GM12873 (cell line): ENCODE data around the gene BRD8.

Source experiments
- TF ChIP-seq, protein P1 (sequence below): IDR thresholded peaks from 2 replicates; pipeline ENCODE4 v1.5.1; 2012; ENCODE audit warnings: low read depth, mild to moderate bottlenecking, moderate library complexity, low read length, control low read depth; ENCODE audit not compliant: insufficient read depth; ENCODE audit errors: missing control alignments

The BRD8 gene

DNA sequence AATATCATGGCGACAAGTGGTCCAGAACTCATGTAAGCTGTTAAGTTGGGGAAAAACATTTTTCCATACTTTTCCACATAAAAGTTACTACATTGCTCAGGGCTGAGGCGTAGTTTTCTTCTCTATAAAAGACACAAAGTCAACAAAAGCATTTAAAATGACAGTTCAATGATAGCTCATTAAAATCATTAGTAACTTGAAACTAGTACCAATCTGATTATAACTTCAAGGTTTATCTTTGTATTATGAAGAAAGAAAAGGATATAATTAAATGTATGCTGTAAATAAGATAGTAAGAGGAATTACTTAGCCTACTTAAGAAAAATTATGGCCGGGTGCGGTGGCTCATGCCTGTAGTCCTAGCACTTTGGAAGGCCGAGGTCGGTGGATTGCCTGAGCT lies 49.1 kb downstream of the BRD8 start:
- TF ChIP-seq, protein P1, sequence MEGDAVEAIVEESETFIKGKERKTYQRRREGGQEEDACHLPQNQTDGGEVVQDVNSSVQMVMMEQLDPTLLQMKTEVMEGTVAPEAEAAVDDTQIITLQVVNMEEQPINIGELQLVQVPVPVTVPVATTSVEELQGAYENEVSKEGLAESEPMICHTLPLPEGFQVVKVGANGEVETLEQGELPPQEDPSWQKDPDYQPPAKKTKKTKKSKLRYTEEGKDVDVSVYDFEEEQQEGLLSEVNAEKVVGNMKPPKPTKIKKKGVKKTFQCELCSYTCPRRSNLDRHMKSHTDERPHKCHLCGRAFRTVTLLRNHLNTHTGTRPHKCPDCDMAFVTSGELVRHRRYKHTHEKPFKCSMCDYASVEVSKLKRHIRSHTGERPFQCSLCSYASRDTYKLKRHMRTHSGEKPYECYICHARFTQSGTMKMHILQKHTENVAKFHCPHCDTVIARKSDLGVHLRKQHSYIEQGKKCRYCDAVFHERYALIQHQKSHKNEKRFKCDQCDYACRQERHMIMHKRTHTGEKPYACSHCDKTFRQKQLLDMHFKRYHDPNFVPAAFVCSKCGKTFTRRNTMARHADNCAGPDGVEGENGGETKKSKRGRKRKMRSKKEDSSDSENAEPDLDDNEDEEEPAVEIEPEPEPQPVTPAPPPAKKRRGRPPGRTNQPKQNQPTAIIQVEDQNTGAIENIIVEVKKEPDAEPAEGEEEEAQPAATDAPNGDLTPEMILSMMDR: no peak

- TF ChIP-seq, protein P1: no peak
Measured at GRCh38 chr5:138128334-138128733, 50.1 kb downstream of the BRD8 start.

DNA sequence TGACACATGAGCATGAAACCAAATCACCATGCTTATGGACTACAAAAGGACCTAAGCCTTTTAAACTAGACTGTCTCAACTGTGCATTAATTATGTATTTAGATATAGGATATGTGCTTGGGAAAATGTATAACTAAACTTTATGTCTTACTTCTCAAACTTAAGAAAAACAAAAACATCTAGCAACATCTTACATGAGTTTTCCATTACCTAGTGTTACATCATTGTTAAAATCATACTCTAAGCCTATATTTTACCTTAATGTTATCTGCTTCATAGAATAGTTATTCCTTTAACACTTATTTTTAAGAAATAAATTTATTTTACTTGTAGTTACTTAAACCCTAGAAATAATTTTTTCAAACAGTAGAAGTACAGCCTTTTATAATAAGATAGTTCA lies 63.2 kb downstream of the BRD8 start:
- TF ChIP-seq, protein P1: no peak

DNA sequence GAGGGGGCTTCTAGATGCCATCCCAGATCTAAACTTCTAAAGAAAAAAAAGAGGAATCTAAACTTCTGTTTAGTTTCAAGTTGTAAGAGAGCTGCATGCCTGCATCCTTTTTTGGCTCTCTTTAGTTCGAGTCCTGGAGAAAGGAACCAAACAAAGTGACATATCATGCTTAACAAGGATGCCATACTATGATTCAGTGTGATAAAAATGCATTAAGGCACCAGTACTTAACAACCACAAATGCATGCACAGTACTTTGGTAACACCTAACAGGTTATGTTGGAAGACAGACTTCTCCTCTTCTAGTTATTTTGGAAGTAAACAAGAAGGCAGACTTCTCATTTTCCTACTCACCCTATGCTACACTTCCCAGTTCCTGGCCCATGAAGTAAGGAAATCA lies 66.5 kb downstream of the BRD8 start:
- TF ChIP-seq, protein P1: no peak

GRCh38 chr5:138111181-138111580 lies 67.2 kb downstream of the BRD8 start:
- TF ChIP-seq, protein P1: no peak

DNA sequence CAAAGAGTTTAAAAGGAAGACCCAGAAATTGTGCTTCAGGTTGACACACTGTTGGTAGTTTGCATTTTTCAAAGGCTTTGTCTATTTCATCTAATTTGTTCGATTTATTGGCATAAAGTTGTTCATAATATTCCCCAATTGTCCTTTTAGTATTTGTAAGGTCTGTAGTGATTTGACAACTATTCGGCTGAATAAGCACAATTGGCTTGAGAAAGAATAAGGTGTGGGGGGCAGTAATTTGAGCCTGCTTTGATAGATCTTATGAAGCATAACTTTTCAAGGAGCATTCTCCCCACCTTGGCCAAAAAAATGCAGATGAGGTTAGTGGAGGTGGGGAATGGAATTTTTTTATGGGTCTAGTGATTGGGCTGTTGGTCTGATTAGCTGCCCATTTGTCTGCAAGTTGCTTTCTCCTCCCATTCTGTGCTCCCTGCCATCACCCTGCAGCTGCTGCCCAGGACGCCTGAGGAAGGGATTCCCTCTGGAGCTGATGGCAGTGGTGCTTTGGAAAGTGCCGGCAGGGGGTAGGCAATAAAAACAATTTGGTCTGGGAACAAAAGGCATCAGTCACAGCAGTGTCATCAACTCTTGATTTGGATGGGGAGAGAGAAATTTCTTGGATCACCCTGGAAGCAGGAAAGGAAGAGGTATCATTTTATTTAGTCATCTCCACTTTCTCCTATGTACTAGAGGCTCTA lies 68.0 kb downstream of the BRD8 start:
- TF ChIP-seq, protein P1: no peak

GRCh38 chr5:138109463-138110265 lies 68.8 kb downstream of the BRD8 start:
- TF ChIP-seq, protein P1: no peak
